Mucosa of stomach (tissue), 1 donor: ENCODE results near the gene SORCS2.

ENCODE experiments used
- H3K27me3 ChIP-seq: one replicate; pipeline ENCODE4 v1.7.0; 2013; ENCODE audit warnings: mild to moderate bottlenecking, low read length; ENCODE audit not compliant: control insufficient read depth, insufficient read depth
- H3K36me3 ChIP-seq: one replicate; pipeline ENCODE4 v1.7.0; 2013; ENCODE audit warnings: low read length; ENCODE audit not compliant: control insufficient read depth, insufficient read depth
- H3K4me1 ChIP-seq: one replicate; pipeline ENCODE4 v1.7.0; 2013; ENCODE audit warnings: mild to moderate bottlenecking, low read length; ENCODE audit not compliant: control insufficient read depth, insufficient read depth
- H3K4me3 ChIP-seq: one replicate; pipeline ENCODE4 v1.7.0; 2013; ENCODE audit warnings: low read length
- H3K9ac ChIP-seq: one replicate; pipeline ENCODE4 v1.7.0; 2013; ENCODE audit warnings: mild to moderate bottlenecking, low read length, moderate library complexity
- H3K9me3 ChIP-seq: one replicate; pipeline ENCODE4 v1.7.0; 2013; ENCODE audit warnings: mild to moderate bottlenecking, low read length, moderate library complexity; ENCODE audit not compliant: control insufficient read depth
- donor health status: Pancreatic carcinoma.

SORCS2 gene

DNA sequence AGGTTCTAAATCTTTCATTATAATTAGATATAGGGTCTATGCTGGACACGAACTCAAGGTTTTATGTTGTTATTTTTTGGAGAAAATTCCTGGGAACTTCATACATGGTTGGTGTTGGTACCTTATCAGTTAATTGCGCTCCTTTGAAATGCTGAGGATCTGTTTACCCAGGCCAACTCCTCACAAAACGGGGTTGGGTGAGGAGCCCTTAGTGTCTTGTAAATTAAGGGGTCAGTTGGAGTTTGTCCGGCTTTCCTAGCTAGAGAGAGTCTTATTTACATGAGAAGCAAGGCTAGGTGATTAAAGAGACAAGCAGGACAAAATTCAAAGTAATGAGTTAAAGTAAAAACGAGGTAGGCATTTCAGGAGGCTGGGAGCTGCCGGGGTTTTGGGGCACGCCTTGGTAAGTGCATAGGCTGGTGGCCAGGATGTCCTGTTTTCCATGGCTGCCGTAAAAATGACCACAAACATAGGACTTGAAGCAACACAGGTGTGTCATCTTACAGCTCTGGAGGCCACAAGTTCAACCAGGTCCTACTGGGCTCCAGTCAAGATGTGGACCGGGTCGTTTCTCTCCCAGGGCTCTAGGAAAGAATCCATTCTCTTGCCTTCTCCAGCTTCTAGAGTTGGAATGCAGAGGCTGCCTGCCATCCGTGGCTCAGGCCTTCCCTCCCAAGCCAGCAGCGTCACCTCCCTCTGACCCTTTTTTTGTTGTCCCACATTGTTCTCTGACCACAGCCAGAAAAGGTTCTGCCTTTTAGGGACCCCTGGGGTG, 222.6 kb downstream of the SORCS2 start:
- H3K9ac ChIP-seq: no peak overlapping the region

DNA sequence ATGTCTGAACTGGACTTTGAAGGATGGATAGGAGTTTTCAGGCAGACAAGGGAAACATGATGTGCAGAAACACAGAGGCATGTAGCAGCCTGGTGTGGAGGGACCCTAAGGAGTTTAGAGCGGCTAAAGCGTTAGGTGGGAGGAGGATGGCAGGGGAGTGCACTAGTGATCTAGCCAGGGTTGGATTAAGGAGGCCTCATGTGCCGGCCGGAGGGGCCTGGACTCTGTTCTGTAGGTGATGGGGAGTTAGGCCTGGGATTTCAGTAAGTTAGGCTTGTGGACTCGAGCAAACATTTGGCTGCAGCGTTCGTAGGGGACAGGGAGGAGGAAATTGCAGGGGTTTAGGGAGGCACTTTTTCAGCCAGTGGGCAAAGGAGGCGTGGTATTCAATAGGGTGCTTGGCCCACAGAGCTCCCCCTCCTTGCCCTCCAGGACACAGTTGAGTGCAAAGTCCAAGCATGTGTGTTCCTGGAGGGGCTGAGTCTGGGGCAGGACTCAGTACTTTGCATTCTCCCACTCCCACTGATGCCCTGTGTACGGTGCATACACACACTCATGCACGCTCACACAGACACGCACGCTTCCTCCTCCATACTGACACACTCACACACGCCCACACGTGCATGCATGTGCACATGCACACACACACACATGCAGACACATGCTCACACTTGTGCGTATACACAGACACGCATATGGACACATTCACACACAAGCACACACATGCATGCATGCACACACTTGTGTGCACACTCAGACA, 223.8 kb downstream of the SORCS2 start:
- Histone ChIP-seq H3K27me3 (no peaks in the 10 kb centered on the region), H3K9me3 (no peaks in the 10 kb centered on the region), H3K4me3 (no peak overlapping the region), H3K4me1 (no peaks in the 10 kb centered on the region), H3K36me3 (no peaks in the 10 kb centered on the region), H3K9ac (no peak overlapping the region)

More for the DNA sequence above, 222.6 kb downstream of the SORCS2 start:
- no peaks in the 10 kb centered on the region for H3K4me1 ChIP-seq
- H3K27me3 ChIP-seq: no peaks in the 10 kb centered on the region
- no peaks in the 10 kb centered on the region for H3K9me3 ChIP-seq
- no peak overlapping the region for H3K4me3 ChIP-seq
- no peaks in the 10 kb centered on the region for H3K36me3 ChIP-seq

DNA sequence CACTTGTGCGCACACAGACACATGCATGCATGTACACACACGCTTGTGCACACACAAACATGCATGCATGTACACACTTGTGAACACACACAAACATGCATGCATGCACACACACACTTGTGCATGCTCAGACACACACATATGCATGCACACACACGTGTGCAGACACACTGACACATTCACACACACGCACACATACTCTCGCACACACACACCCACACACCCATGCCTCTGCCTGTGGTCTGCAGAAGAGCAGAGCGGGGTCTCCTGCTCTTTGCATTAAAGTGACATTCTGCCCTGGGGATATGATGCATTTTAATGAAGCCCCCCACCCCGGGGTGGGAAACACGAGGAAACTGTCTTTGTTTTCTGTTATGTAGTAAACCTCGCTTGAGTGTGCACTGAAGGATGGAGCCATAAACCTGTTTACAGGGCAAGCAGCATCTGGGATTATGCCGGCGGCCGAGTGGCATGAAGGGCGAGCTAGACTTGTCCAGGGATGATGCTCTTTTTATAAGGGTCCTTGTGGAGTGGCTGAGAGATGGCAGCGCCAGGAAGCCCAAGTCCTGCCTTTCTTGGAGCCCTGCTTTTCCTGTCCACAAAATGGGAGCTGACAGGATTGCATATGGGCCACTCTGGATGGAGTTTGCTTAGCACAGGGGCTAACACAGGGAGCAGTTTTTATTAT, 224.6 kb downstream of the SORCS2 start:
- no peaks in the 10 kb centered on the region for H3K36me3 ChIP-seq
- no peaks in the 10 kb centered on the region for H3K4me1 ChIP-seq
- H3K27me3 ChIP-seq: no peaks in the 10 kb centered on the region
- no peak overlapping the region for H3K4me3 ChIP-seq
- H3K9ac ChIP-seq: no peak overlapping the region
- H3K9me3 ChIP-seq: no peaks in the 10 kb centered on the region

DNA sequence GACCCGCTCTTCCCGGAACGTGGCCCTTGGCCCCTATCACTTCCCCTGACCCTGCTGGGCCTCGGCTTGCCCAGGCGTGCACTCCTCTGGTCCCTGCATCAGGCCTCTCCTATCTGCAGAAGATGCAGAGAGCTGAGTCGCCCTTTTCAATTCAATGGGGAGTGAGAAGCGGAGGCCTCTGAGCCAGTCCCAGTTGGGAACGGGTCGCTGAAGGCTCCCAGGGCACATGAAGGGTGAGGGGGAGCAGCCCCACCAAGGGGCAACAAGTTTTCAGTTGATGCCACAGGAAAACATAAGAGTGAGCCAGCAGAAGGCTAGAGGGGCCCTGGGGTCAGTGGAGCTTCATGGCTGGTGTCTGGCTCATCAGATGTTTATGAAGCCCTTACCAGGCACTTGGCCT, 225.3 kb downstream of the SORCS2 start:
- H3K9me3 ChIP-seq: no peaks in the 10 kb centered on the region
- no peaks in the 10 kb centered on the region for H3K36me3 ChIP-seq
- H3K27me3 ChIP-seq: no peaks in the 10 kb centered on the region
- H3K9ac ChIP-seq: no peak overlapping the region
- H3K4me3 ChIP-seq: no peak overlapping the region
- H3K4me1 ChIP-seq: no peaks in the 10 kb centered on the region

DNA sequence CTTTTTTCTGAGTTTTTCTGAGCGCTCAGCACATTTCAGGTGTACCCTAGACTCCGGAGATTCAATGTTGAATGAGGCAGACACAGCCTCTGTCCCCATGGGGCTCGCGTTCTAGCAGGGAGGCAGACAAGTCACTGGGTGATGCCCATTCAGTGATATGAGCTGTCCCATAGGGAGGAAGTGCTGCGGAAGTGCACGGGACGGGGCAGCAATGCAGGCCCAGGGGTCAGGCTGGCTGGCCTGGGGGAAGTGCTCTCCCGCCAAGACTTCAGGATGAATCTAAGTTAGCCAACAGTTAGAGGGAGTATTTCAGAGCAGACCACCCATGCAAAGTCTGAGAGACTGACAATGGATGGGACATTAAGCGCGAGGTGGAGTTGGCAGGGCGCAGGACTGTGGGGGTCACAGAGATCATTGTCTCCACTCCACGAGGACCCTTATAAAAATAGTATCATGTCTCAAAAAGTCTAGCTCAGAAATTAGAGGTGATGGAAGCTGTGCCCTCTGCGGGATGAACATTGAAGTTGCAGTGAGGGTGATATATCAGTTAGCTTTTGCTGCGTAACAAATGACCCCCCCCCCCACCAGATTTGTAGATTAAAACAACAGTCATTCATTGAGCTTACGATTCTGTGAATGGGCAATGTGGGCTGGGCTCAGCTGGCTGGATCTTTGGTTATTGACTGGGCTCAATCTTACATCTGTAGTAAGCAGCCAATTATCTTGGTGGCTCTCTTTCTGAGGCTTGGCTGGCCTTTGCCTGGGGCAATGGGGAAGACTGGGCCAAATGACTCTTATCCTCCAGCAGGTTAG, 226.0 kb downstream of the SORCS2 start:
- Histone ChIP-seq H3K9ac (no peak overlapping the region), H3K4me3 (no peak overlapping the region), H3K36me3 (no peaks in the 10 kb centered on the region), H3K4me1 (no peaks in the 10 kb centered on the region), H3K9me3 (no peaks in the 10 kb centered on the region), H3K27me3 (no peaks in the 10 kb centered on the region)

DNA sequence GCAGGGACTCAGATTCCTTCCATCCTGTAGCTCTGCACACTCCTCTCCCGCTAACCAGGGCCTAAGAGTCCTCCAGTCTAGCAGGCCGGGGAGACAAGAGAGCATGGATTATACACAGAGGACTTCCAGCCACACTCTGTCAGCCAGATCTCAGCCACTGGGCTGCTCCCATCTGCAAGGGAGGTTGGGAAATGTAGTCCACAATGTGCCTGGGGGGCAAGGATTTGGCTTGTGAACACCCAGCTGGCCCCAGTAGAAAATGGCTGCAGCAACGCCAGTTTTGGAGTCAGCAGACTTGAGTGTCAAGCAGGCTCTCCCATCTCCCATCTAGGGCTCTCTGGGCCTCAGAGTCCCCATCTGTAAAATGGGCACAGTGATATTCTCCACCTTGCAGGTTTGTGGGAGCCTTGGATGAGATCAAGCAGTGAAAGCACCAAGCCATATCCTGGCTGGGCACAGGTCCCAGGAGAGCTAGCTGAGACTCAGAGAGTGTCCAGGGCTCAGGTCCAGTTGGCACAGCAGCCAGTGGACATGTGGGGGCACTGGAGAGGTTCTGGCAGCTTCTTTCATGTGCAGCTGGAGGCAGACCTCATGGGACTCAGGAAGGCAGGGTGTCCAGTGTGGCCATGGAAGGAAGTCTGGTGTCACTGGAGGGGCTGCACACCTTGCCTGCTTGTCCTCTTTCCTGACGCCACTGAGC, 227.8 kb downstream of the SORCS2 start:
- Histone ChIP-seq H3K36me3 (no peaks in the 10 kb centered on the region), H3K9ac (no peak overlapping the region), H3K4me1 (no peaks in the 10 kb centered on the region), H3K4me3 (no peak overlapping the region), H3K9me3 (no peaks in the 10 kb centered on the region), H3K27me3 (no peaks in the 10 kb centered on the region)

DNA sequence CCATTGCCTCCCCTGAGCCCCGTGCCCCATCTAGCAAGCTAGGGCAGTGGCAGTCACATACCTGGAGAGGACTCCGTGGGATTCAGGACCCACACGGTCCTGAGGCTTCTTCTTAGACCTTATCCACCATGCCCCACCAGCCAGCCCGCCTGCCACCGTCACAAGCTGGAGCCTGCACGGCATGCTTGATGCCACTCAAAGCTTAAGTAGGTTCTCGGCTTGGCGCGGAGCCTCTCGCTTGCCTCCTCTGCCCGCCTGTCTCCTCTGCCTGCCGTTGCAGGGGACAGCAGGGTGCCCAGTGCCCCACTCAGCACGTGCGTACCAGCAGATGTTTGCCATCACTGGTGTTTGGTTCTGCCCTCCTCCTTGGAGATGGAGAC, 228.3 kb downstream of the SORCS2 start:
- Histone ChIP-seq H3K4me1 (no peaks in the 10 kb centered on the region), H3K4me3 (no peak overlapping the region), H3K27me3 (no peaks in the 10 kb centered on the region), H3K9ac (no peak overlapping the region), H3K9me3 (no peaks in the 10 kb centered on the region), H3K36me3 (no peaks in the 10 kb centered on the region)

DNA sequence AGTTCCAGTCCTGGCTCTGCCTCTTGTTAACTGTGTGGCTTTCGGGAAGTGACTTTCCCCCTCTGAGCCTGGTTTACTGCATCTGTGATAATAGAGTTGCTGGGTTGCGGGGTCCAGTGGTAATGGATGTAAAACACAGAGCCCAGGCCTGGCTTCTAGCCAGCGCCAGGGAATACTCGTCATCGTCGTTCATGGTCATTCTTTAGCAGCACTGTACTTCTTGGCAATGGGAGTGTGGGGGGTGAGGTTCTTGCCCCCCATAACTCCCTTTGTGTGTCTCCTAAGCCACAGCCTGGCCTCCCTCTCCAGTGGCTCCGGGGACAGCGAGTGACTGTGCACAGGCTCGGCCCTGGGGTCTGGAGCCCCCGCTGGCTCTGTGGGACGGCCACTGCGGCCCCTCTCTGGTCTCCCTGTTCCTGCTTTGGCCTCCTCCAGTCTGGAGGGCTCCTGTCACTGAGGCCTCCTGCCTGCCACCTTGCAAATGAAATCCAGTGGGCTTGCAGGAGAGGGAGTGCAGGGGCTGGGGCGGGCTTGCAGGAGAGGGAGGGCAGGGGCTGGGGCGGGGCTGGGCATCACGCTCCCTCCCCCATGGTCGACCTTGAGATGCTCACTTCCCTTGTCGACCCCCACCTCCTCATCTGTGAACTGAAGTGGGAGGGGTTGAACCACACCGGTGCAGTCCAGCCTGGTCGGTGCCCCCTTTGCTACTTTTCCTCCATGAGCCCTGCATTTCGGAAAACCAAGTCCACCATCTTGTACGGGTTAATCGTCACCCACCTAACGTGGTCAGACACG, 229.2 kb downstream of the SORCS2 start:
- Histone ChIP-seq H3K4me3 (no peak overlapping the region), H3K9me3 (no peaks in the 10 kb centered on the region), H3K4me1 (no peaks in the 10 kb centered on the region), H3K9ac (no peak overlapping the region), H3K36me3 (no peaks in the 10 kb centered on the region), H3K27me3 (no peaks in the 10 kb centered on the region)

DNA sequence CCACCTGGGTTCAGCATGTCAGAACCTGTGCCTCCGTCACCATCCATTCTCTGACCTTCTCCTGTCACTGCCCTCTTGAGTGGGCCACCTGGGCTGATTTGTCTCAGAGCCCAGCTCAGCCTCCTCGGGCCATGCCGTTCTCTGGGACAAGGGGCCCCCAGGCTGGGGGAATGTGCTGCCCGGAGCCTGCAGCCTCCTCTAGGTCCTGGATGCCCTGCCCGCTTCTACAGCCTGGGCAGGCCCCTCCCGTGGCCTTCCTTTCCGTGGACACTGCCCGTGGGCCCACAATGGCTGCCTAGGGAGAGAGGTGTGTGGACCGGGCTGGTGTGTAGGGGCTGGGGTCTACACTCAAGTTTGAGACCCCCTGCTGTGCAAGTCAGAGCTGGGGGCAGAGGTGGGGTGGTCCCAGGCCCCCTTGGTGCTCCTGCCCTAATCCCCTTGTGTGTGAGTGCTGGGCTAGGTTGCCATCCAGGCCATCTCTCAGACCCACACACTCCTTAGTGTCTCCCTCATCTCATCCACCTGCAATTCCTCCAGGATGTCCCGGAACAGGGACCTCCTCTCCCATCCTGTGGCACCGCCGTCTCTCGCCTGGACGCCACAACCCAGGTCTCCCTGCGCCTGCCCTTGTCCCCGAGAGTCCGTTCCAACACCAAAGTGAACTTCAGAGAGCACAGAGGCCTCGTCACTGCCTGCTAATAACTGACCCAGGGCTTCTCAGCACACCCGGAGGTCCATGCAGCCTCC, 230.0 kb downstream of the SORCS2 start:
- no peak overlapping the region for H3K4me3 ChIP-seq
- H3K27me3 ChIP-seq: no peaks in the 10 kb centered on the region
- H3K36me3 ChIP-seq: no peaks in the 10 kb centered on the region
- no peak overlapping the region for H3K9ac ChIP-seq
- H3K4me1 ChIP-seq: no peaks in the 10 kb centered on the region
- no peaks in the 10 kb centered on the region for H3K9me3 ChIP-seq

DNA sequence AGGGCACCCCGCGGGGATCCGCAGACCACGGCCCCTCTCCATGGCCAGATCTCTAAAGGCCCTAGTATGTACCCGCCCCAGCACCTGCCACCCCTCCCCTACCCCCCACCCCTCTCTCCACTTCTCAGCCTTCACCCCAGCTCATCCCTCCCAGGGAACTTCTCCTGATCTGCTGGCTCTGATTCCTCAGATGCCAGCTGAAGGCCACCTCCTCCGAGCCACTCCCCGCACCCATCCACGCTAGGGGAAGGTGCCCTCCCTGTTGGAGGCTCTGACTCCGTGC, 230.5 kb downstream of the SORCS2 start:
- H3K36me3 ChIP-seq: no peaks in the 10 kb centered on the region
- H3K4me3 ChIP-seq: no peak overlapping the region

More for the DNA sequence above, 230.5 kb downstream of the SORCS2 start:
- Histone ChIP-seq H3K9me3 (no peaks in the 10 kb centered on the region), H3K27me3 (no peaks in the 10 kb centered on the region), H3K9ac (no peak overlapping the region), H3K4me1 (no peaks in the 10 kb centered on the region)
